Stimulated activated CD8-positive, alpha-beta memory T cell treated with anti-CD3 and anti-CD28 coated beads, Interleukin-7, amount 100 ng/mL, for 24 hours (primary cell): ENCODE results near the gene ELFN1.

Source experiments
- DNase-seq: peaks from one replicate; pipeline ENCODE4 v3.0.0-alpha.2; 2020; ENCODE audit warnings: low read depth

Gene ELFN1

GRCh38 chr7:1742555-1743303 lies 72.7 kb downstream of the ELFN1 start:
- no peak for DNase-seq

- no peak for DNase-seq
Observed at GRCh38 chr7:1743481-1744230, 73.6 kb downstream of the ELFN1 start.

GRCh38 chr7:1744296-1745017 lies 74.4 kb downstream of the ELFN1 start:
- no peak for DNase-seq

- no peak for DNase-seq
Observed at GRCh38 chr7:1745018-1745532, 75.0 kb downstream of the ELFN1 start.

GRCh38 chr7:1745576-1746490 lies 75.8 kb downstream of the ELFN1 start:
- DNase-seq = no peak

GRCh38 chr7:1746491-1746975 lies 76.5 kb downstream of the ELFN1 start:
- no peak for DNase-seq

GRCh38 chr7:1747004-1747801 lies 77.1 kb downstream of the ELFN1 start:
- DNase-seq = no peak

GRCh38 chr7:1748076-1748838 lies 78.2 kb downstream of the ELFN1 start:
- no peak for DNase-seq

GRCh38 chr7:1748839-1749173 lies 78.7 kb downstream of the ELFN1 start:
- no peak for DNase-seq

- DNase-seq = no peak
Observed at GRCh38 chr7:1749351-1749863, 79.3 kb downstream of the ELFN1 start.

- DNase-seq = no peak
Observed at GRCh38 chr7:1749864-1750466, 79.9 kb downstream of the ELFN1 start.

- no peak for DNase-seq
Observed at GRCh38 chr7:1750541-1751021, 80.5 kb downstream of the ELFN1 start.

GRCh38 chr7:1752111-1752510 lies 82.0 kb downstream of the ELFN1 start:
- no peak for DNase-seq

- DNase-seq = no peak
Observed at GRCh38 chr7:1752771-1753563, 82.9 kb downstream of the ELFN1 start.

- no peak for DNase-seq
Observed at GRCh38 chr7:1753564-1753867, 83.4 kb downstream of the ELFN1 start.

GRCh38 chr7:1754345-1754908 lies 84.3 kb downstream of the ELFN1 start:
- no peak for DNase-seq

GRCh38 chr7:1755783-1756625 lies 85.9 kb downstream of the ELFN1 start:
- DNase-seq = no peak
